HG03064 (cell line): Measurements from ENCODE around the gene CDPF1.

Experiments
- ATAC-seq: cut with Tn5 transposase; IDR thresholded peaks from one replicate; pipeline ENCODE4 v1.9.1; 2021; ENCODE audit warnings: low read depth; ENCODE audit not compliant: unreplicated experiment

Gene CDPF1

GRCh38 chr22:46259374-46259773 lies 9.3 kb upstream of the CDPF1 start:
- ATAC-seq: no peak

GRCh38 chr22:46256358-46256958 lies 6.4 kb upstream of the CDPF1 start:
- no peak for ATAC-seq

GRCh38 chr22:46251816-46252380 lies 1.8 kb upstream of the CDPF1 start:
- ATAC-seq: no peak

GRCh38 chr22:46251266-46251665 lies 1.2 kb upstream of the CDPF1 start:
- no peak for ATAC-seq

- no peak for ATAC-seq
Measured at GRCh38 chr22:46250783-46251125, 661 bp upstream of the CDPF1 start.

- ATAC-seq: no peak
Measured at GRCh38 chr22:46247443-46247975, 2.6 kb downstream of the CDPF1 start.

- no peak for ATAC-seq
Measured at GRCh38 chr22:46246178-46246577, 3.9 kb downstream of the CDPF1 start.

- no peak for ATAC-seq
Measured at GRCh38 chr22:46245511-46245910, 4.6 kb downstream of the CDPF1 start.

- ATAC-seq: no peak
Measured at GRCh38 chr22:46244771-46245170, 5.3 kb downstream of the CDPF1 start.

GRCh38 chr22:46242076-46242475 lies 8.0 kb downstream of the CDPF1 start:
- no peak for ATAC-seq

- ATAC-seq: no peak
Measured at GRCh38 chr22:46241396-46242007, 8.6 kb downstream of the CDPF1 start.

GRCh38 chr22:46240907-46241306 lies 9.2 kb downstream of the CDPF1 start:
- ATAC-seq: no peak

GRCh38 chr22:46240506-46240905 lies 9.6 kb downstream of the CDPF1 start:
- no peak for ATAC-seq

GRCh38 chr22:46240073-46240472 lies 10.0 kb downstream of the CDPF1 start:
- ATAC-seq: no peak

GRCh38 chr22:46239261-46240048 lies 10.6 kb downstream of the CDPF1 start:
- no peak for ATAC-seq

- ATAC-seq: no peak
Measured at GRCh38 chr22:46238541-46238940, 11.6 kb downstream of the CDPF1 start.

GRCh38 chr22:46237453-46238124 lies 12.5 kb downstream of the CDPF1 start:
- ATAC-seq: no peak

GRCh38 chr22:46234969-46235368 lies 15.1 kb downstream of the CDPF1 start:
- no peak for ATAC-seq

GRCh38 chr22:46233231-46233630 lies 16.9 kb downstream of the CDPF1 start:
- no peak for ATAC-seq

GRCh38 chr22:46230262-46230901 lies 19.7 kb downstream of the CDPF1 start:
- ATAC-seq: no peak
